H9 (cell line): Measurements from ENCODE around the gene TMEM208. TPM values are rescaled to one million over a fixed set of nuclear protein-coding genes. Genes with fewer than 3 reads are reported as not detected.

Source experiments
- DNase-seq: peaks from one replicate; pipeline ENCODE4 v3.0.0-alpha.2; 2017
- H2AFZ ChIP-seq: one replicate; pipeline ENCODE4 v1.6.1; 2013; ENCODE audit warnings: mild to moderate bottlenecking, low read length, control low read depth, moderate library complexity
- H2AK5ac ChIP-seq: 2 replicates; pipeline ENCODE4 v1.6.1; 2013; ENCODE audit warnings: low read length, control low read depth, mixed read lengths; ENCODE audit not compliant: insufficient read length
- H2BK120ac ChIP-seq: one replicate; pipeline ENCODE4 v1.6.1; 2013; ENCODE audit warnings: low read depth, mild to moderate bottlenecking, low read length, control low read depth, inconsistent platforms; ENCODE audit not compliant: poor library complexity, severe bottlenecking
- H2BK12ac ChIP-seq: 2 replicates; pipeline ENCODE4 v1.6.1; 2013; ENCODE audit warnings: low read length, control low read depth, mixed read lengths, low read depth; ENCODE audit not compliant: insufficient read length
- H2BK15ac ChIP-seq: 2 replicates; pipeline ENCODE4 v1.6.1; 2013; ENCODE audit warnings: low read depth, low read length, control low read depth
- H2BK20ac ChIP-seq: one replicate; pipeline ENCODE4 v1.6.1; 2013; ENCODE audit warnings: low read depth, mild to moderate bottlenecking, low read length, control low read depth, inconsistent platforms; ENCODE audit not compliant: poor library complexity, severe bottlenecking
- H2BK5ac ChIP-seq: 2 replicates; pipeline ENCODE4 v1.6.1; 2013; ENCODE audit warnings: low read length, control low read depth, mixed read lengths; ENCODE audit not compliant: insufficient read length
- H3K14ac ChIP-seq: 2 replicates; pipeline ENCODE4 v1.6.1; 2013; ENCODE audit warnings: low read length, control low read depth; ENCODE audit not compliant: insufficient read depth
- H3K18ac ChIP-seq: 2 replicates; pipeline ENCODE4 v1.6.1; 2013; ENCODE audit warnings: low read depth, mild to moderate bottlenecking, mixed read lengths, low read length, control low read depth; ENCODE audit not compliant: insufficient read length
- H3K23ac ChIP-seq: 2 replicates; pipeline ENCODE4 v1.6.1; 2013; ENCODE audit warnings: low read length, control low read depth, mixed read lengths, low read depth; ENCODE audit not compliant: insufficient read length
- H3K23me2 ChIP-seq: 2 replicates; pipeline ENCODE4 v1.6.1; 2013; ENCODE audit warnings: low read depth, mild to moderate bottlenecking, mixed read lengths, low read length, control low read depth; ENCODE audit not compliant: insufficient read length, poor library complexity, severe bottlenecking
- H3K27ac ChIP-seq: 2 replicates; pipeline ENCODE4 v1.5.1; 2013; ENCODE audit warnings: low read length, control low read depth, mixed read lengths, low read depth; ENCODE audit not compliant: insufficient read length
- H3K27me3 ChIP-seq: 2 replicates; pipeline ENCODE4 v1.6.1; 2013; ENCODE audit warnings: low read length, control low read depth, inconsistent platforms; ENCODE audit not compliant: insufficient read depth
- H3K4ac ChIP-seq: 2 replicates; pipeline ENCODE4 v1.6.1; 2013; ENCODE audit warnings: low read depth, mild to moderate bottlenecking, control low read depth, inconsistent platforms, low read length, moderate library complexity
- H3K4me1 ChIP-seq: 2 replicates; pipeline ENCODE4 v1.6.1; 2013; ENCODE audit warnings: low read length, control low read depth, inconsistent platforms; ENCODE audit not compliant: insufficient read depth
- H3K4me2 ChIP-seq: 2 replicates; pipeline ENCODE4 v1.6.1; 2013; ENCODE audit warnings: low read length, control low read depth, mixed read lengths; ENCODE audit not compliant: insufficient read length, insufficient read depth
- H3K56ac ChIP-seq: 2 replicates; pipeline ENCODE4 v1.6.1; 2013; ENCODE audit warnings: low read depth, mild to moderate bottlenecking, mixed read lengths, low read length, control low read depth; ENCODE audit not compliant: insufficient read length
- H3K79me1 ChIP-seq: 2 replicates; pipeline ENCODE4 v1.6.1; 2013; ENCODE audit warnings: low read depth, mild to moderate bottlenecking, moderate library complexity, low read length, control low read depth, inconsistent platforms; ENCODE audit not compliant: insufficient read depth, poor library complexity, severe bottlenecking
- H3K79me2 ChIP-seq: 2 replicates; pipeline ENCODE4 v1.6.1; 2013; ENCODE audit warnings: low read length, control low read depth, inconsistent platforms; ENCODE audit not compliant: insufficient read depth
- H3K9ac ChIP-seq: 2 replicates; pipeline ENCODE4 v1.6.1; 2013; ENCODE audit warnings: low read length, control low read depth, mixed read lengths; ENCODE audit not compliant: insufficient read length; ENCODE audit errors: extremely low read depth
- H3K9me3 ChIP-seq: one replicate; pipeline ENCODE4 v1.6.1; 2013; ENCODE audit warnings: low read depth, low read length, inconsistent platforms; ENCODE audit not compliant: control insufficient read depth
- H3T11ph ChIP-seq: one replicate; pipeline ENCODE4 v1.6.1; 2013; ENCODE audit warnings: mild to moderate bottlenecking, low read length, control low read depth, inconsistent platforms
- H4K20me1 ChIP-seq: one replicate; pipeline ENCODE4 v1.6.1; 2013; ENCODE audit not compliant: control insufficient read depth, insufficient read length, insufficient read depth
- H4K5ac ChIP-seq: 2 replicates; pipeline ENCODE4 v1.6.1; 2013; ENCODE audit warnings: low read depth, mild to moderate bottlenecking, mixed read lengths, low read length, control low read depth; ENCODE audit not compliant: insufficient read length
- H4K8ac ChIP-seq: replicated peaks from 2 replicates; pipeline ENCODE4 v1.6.1; 2013; ENCODE audit warnings: low read length, control low read depth, mixed read lengths, low read depth; ENCODE audit not compliant: insufficient read length
- H4K91ac ChIP-seq: 2 replicates; pipeline ENCODE4 v1.6.1; 2013; ENCODE audit warnings: low read depth, mild to moderate bottlenecking, moderate library complexity, mixed read lengths, low read length, control low read depth; ENCODE audit not compliant: insufficient read length
- H3K27ac Mint-ChIP-seq, 3 experiments: 2 replicates in 2 of 3; 3 replicates in 1 of 3; pipeline ENCODE4 v1.8.0; 2020 to 2021; ENCODE audit warnings: mixed read lengths in 3 of 3, mild to moderate bottlenecking in 1 of 3, moderate library complexity in 1 of 3
- H3K27me3 Mint-ChIP-seq: 2 replicates; pipeline ENCODE4 v1.8.0; 2021; ENCODE audit warnings: low read depth, mild to moderate bottlenecking, moderate library complexity, mixed read lengths
- H3K36me3 Mint-ChIP-seq, 3 experiments: 2 replicates in 2 of 3; 3 replicates in 1 of 3; pipeline ENCODE4 v1.8.0; 2020 to 2021; ENCODE audit warnings: low read depth in 3 of 3, mixed read lengths in 3 of 3; ENCODE audit not compliant: insufficient read depth in 1 of 3
- H3K4me1 Mint-ChIP-seq, 2 experiments: 2 replicates each; pipeline ENCODE4 v1.8.0; 2020; ENCODE audit warnings: mixed read lengths in 2 of 2
- H3K4me3 Mint-ChIP-seq, 2 experiments: 2 replicates in 1 of 2; 3 replicates in 1 of 2; pipeline ENCODE4 v1.8.0; 2020 to 2021; ENCODE audit warnings: mild to moderate bottlenecking in 2 of 2, mixed read lengths in 2 of 2, moderate library complexity in 1 of 2
- H3K9me3 Mint-ChIP-seq, 2 experiments: 2 replicates in 1 of 2; 3 replicates in 1 of 2; pipeline ENCODE4 v1.8.0; 2020; ENCODE audit warnings: mild to moderate bottlenecking in 2 of 2, mixed read lengths in 2 of 2, moderate library complexity in 1 of 2
- WGBS: extraction: QIAGEN DNeasy Blood & Tissue Kit; methylation state at CpG from one replicate; pipeline ENCODE4 v1.1.7; 2013; ENCODE audit warnings: missing lambda C conversion rate, low lambda C conversion rate, mixed read lengths; ENCODE audit not compliant: insufficient read length; ENCODE audit errors: extremely low coverage; 5-methylcytosine and 5-hydroxymethylcytosine counted together
- total RNA-seq: library from RNA; stranded (reverse); gene quantifications from 2 replicates; pipeline ENCODE4 v1.2.1, GENCODE V29; 2021
- TF ChIP-seq, protein P1 (sequence below): fragments of 200-600 bp; sonication (generic); conservative IDR thresholded peaks from 3 replicates; pipeline ENCODE4 v1.8.0; 2021; ENCODE audit warnings: antibody characterized with exemption, mild to moderate bottlenecking

TMEM208 gene
- total RNA-seq, 1 experiment from 2014 or later: 42.6 TPM

- no peak overlapping the region for H3K18ac ChIP-seq
- WGBS: no CpG with 5 or more reads among the region's 50 CpGs
Measured at GRCh38 chr16:67236563-67237395, 9.8 kb downstream of the TMEM208 start.

More at GRCh38 chr16:67236563-67237395, 9.8 kb downstream of the TMEM208 start:
- H2BK5ac ChIP-seq: no peak overlapping the region
- no peak overlapping the region for H3K27ac ChIP-seq
- no peaks in the 10 kb centered on the region for H3K79me2 ChIP-seq
- no peaks in the 10 kb centered on the region for H3K9me3 ChIP-seq
- no peaks in the 10 kb centered on the region for H3K27me3 ChIP-seq
- peak overlapping the region; percentile 32 to 48 (median 44); a peak in 2 of 7 replicates for H3K27ac Mint-ChIP-seq
- no peak overlapping the region for H2BK12ac ChIP-seq
- H3K4me3 Mint-ChIP-seq: no peak overlapping the region
- peaks cover 10% of the 10 kb centered on the region; the same call in 1 of the 2 replicates for H3K4me1 ChIP-seq
- peaks cover 10 to 17% of the 10 kb centered on the region in 2 experiments for H3K4me1 Mint-ChIP-seq
- no peak overlapping the region for H3K4ac ChIP-seq
- H4K91ac ChIP-seq: no peak overlapping the region
- H3K27me3 Mint-ChIP-seq: no peaks in the 10 kb centered on the region
- TF ChIP-seq, protein P1, sequence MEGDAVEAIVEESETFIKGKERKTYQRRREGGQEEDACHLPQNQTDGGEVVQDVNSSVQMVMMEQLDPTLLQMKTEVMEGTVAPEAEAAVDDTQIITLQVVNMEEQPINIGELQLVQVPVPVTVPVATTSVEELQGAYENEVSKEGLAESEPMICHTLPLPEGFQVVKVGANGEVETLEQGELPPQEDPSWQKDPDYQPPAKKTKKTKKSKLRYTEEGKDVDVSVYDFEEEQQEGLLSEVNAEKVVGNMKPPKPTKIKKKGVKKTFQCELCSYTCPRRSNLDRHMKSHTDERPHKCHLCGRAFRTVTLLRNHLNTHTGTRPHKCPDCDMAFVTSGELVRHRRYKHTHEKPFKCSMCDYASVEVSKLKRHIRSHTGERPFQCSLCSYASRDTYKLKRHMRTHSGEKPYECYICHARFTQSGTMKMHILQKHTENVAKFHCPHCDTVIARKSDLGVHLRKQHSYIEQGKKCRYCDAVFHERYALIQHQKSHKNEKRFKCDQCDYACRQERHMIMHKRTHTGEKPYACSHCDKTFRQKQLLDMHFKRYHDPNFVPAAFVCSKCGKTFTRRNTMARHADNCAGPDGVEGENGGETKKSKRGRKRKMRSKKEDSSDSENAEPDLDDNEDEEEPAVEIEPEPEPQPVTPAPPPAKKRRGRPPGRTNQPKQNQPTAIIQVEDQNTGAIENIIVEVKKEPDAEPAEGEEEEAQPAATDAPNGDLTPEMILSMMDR: no peak
- H4K20me1 ChIP-seq: peaks cover 3% of the 10 kb centered on the region
- no peak overlapping the region for H3K23ac ChIP-seq
- H2AK5ac ChIP-seq: no peak overlapping the region
- peaks cover 24 to 67% (median 40%) of the 10 kb centered on the region in 3 experiments for H3K36me3 Mint-ChIP-seq
- H3K4me2 ChIP-seq: no peak overlapping the region
- H3K56ac ChIP-seq: no peak overlapping the region
- DNase-seq: peak; percentile 97
- no peak overlapping the region for H3T11ph ChIP-seq
- H3K79me1 ChIP-seq: peaks cover 4% of the 10 kb centered on the region
- H4K5ac ChIP-seq: no peak overlapping the region
- H2AFZ ChIP-seq: no peak overlapping the region
- H3K14ac ChIP-seq: no peak overlapping the region
- H3K9me3 Mint-ChIP-seq: no peaks in the 10 kb centered on the region
- H3K9ac ChIP-seq: no peak overlapping the region
- no peak overlapping the region for H2BK15ac ChIP-seq
- H3K23me2 ChIP-seq: no peaks in the 10 kb centered on the region
- no peak overlapping the region for H2BK120ac ChIP-seq
- H2BK20ac ChIP-seq: no peak overlapping the region
- H4K8ac ChIP-seq: no peak overlapping the region
